ENCODE measurements around the gene KRABD2.
A peak's percentile ranks its signal among the peaks of the same experiment; 100 is the strongest.
"Not testable (repeated sequence)": the region's sequence is repeated elsewhere in the genome, so short reads cannot be mapped to it uniquely, and the experiment has no call there.

Gene KRABD2

GRCh38 chr17:8392274-8392673 is 15.8 kb upstream of the KRABD2 start:
- no peak for DNase-seq

DNA sequence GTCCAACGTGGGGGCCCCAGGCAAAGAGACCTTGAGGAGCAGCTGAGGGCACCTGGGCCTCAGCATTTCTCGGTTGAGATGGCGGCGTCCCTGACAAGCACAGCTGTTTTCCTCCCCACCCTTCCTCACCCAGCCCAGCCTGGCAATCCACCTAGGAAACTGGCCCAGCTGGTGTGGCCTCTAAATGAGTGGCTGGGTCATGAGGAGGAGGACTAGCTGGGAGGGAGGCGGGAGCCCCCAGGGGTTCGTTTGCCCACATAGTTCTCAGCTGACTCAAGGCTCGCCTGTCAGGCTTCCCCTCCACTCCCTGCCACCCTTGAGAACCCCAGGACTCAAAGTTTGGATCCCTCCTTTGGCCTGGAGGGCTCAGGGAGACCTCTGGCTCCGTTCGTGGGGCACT is 15.2 kb upstream of the KRABD2 start:
- no peak for DNase-seq

DNA sequence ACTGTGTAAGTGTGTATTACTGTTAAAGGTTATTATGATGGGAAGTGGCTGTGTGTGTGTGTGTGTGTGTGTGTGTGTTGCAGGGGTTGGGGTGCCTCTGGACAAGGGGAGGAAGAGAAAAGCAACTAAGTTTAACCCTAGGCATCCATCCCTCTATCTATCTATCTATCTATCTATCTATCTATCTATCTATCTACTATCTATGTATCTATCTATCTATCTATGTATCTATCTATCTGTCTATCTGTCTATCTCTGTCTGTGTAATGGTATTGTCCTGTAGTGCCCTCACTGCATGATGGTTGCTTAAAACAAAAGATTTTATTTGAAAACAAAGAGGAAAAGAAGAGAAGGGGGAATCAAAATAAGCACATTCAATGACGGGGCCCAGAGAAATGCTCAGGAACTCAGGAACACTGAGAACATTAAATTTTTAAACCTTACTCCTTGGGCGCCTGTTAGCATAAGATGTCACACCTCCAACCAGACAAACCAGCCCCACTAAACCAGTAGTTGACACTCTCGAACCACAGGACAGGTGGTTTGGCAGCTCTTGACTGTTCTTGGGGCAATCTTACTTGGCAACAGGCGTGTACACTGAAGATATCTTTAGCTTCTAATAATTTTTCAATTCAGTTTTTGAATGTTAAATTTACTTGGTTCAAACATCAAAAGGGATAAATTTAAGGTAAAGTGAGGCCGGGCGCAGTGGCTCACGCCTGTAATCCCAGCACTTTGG is 11.6 kb upstream of the KRABD2 start:
- no peak for DNase-seq

GRCh38 chr17:8386841-8387240 is 10.3 kb upstream of the KRABD2 start:
- no peak for DNase-seq

- no peak for DNase-seq
Observed at GRCh38 chr17:8384801-8385378, 8.4 kb upstream of the KRABD2 start.

DNA sequence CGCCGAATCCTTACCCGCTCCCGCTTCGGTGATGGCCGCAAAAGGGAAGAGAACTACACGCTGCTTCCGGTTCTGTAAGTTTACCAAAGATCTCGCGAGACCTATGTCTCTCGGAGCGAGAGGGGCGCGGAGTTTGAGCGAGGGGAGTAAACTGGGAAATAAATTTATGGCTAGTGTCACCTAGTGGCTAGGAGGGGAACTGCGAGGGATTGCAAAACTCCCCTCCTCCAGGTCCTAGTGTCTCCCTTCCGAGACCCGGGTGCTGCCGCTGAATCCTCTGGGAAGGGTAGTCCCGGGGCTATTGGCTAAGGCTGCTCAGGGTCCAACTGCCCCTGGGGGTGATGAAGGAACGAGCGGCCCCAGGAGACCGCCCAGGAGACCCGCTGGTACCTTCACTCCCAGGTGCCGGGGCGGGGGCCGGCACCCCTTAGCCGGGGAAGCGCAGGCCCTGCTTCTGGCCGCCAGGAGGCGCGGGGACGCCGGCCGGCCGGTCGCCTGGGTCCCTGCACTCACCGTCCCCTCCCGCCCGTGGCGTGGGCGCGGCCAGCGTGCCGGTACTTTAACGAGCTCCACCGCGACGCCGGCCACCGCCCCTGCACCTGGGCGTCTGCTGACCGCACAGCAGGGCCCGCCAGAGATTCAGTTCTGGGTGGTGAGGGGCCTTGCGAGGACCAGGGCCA is 6.8 kb upstream of the KRABD2 start, which contains the start of gene RPL26:
Gene RPL26 (minus strand): TSS at position 51 of the 680 bp plus-strand sequence. CDS start 883 bp downstream, outside the sequence.
- peak; percentile 58 for DNase-seq

DNA sequence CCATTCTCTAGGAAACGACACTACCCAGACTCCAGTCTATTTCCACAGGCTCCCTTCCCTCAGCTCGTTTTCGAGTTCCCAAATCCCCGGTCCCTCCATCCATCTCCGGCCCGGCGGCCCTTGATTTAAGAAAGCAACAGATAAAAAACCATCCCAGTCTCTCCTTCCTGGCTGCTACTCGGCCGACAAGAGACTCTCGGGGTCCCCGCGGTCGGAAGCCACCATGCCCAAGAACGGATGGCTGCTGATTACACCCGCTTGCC is 6.3 kb upstream of the KRABD2 start:
- no peak for DNase-seq

DNA sequence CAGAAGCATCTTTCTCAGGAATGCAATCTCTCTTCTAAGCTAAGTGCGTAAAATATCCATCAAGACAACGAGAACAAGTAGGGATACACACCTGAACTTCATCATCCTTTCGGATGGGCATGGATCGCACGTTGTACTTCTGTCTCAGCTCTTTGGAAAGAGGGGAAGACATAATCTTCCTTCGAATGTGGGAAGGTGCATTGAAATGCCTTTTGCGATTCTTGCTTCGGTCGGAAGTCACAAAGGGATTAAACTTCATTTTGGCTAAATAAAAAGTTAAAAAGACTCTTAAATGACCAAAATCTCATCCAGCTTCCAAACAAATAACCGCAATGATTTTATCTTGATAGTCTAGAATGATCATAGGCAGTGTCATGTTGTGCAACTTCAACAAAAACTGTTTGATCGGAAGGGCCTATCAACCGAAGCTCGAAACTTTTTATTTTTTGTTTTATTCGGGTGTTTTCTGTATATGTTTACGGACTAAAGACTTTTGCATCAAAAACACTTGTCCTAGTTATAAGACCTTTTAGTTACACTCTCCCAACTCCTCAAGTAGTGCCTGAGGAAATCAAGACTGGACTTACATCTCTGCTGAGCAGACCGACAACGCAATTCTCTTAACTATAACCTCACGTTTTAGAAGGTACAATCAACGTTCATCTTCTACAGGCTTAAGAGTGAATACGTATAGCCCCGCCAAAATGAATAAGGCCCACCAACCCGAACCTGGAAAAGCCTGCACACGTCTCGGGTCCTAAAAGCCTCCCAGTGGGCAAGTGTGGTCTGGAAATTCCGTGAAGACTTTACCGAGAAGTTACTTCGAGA is 5.8 kb upstream of the KRABD2 start:
- DNase-seq: no peak

DNA sequence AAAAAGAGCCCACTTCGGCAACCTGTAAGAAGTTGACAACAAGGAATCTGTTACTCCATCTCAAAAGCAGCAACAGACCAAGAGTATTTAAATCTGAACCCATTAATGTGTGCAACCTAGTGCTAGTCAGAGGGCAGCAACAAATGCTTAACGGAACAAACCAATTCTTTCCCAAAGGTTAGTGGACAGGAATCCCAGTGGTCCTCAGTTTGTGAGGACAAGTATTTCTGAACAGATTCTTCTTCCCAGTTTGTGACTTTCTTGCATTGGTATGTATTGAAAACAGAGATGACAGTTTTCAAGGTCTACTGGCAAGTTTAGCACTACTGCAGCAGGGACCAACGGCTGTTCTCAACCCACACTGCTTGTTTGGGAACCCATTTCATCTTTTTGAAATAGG is 3.5 kb upstream of the KRABD2 start:
- DNase-seq: no peak

GRCh38 chr17:8378117-8378516 is 1.6 kb upstream of the KRABD2 start:
- DNase-seq: not testable (repeated sequence)

DNA sequence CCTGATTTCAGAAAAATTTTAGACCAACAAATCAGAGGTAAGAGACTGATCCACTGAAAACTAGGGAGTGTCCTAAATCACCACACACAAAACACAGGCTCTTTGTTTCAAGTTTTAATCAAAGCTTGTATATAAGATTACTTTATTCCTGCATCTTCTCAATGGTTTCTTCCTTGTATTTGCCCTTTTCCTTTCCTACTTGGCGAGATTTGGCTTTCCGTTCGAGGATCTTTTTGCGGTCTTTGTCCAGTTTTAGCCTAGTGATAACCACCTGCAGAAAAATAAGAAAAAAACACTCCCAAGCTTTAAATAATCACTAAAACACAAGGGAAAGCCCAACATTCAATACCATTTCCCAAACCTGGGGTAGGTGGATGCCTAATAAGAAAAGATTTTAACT is 918 bp upstream of the KRABD2 start:
- DNase-seq: no peak

- DNase-seq: no peak
Observed at GRCh38 chr17:8375738-8376259, 705 bp downstream of the KRABD2 start.

DNA sequence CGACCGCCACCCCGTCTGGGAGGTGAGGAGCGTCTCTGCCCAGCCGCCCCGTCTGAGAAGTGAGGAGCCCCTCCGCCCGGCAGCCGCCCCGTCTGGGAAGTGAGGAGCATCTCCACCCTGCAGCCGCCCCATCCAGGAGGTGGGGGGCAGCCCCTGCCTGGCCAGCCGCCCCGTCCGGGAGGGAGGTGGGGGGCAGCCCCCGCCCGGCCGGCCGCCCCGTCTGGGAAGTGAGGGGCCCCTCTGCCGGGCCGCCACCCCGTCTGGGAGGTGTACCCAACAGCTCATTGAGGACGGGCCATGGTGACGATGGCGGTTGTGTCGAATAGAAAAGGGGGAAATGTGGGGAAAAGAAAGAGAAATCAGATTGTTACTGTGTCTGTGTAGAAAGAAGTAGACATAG is 2.6 kb downstream of the KRABD2 start:
- not testable (repeated sequence) for DNase-seq

GRCh38 chr17:8372422-8372821 is 4.1 kb downstream of the KRABD2 start:
- DNase-seq: no peak

DNA sequence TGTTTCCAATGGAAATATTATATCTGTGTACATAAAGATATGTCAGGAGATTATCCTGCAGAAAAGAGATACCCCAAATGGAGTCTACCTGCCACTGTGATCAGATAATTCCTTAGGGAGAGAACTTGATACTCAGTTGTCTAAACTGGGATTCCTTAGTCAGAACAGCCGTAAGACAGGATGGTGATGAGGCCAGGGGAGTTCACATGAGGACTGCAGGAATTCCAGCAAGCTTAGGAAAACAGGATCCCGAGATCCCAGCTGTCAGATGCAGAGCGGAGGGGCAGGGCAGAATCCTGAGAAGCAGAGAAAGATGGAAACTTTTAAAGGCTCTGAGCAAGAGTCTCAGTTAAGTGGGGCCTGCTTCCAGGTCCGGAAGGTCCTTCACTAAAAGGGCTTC is 4.7 kb downstream of the KRABD2 start:
- DNase-seq: no peak

GRCh38 chr17:8369944-8370343 is 6.6 kb downstream of the KRABD2 start:
- no peak for DNase-seq

- no peak for DNase-seq
Observed at GRCh38 chr17:8368193-8368592, 8.3 kb downstream of the KRABD2 start.

- no peak for DNase-seq
Observed at GRCh38 chr17:8366231-8366630, 10.3 kb downstream of the KRABD2 start.

GRCh38 chr17:8365143-8365542 is 11.4 kb downstream of the KRABD2 start:
- no peak for DNase-seq

DNA sequence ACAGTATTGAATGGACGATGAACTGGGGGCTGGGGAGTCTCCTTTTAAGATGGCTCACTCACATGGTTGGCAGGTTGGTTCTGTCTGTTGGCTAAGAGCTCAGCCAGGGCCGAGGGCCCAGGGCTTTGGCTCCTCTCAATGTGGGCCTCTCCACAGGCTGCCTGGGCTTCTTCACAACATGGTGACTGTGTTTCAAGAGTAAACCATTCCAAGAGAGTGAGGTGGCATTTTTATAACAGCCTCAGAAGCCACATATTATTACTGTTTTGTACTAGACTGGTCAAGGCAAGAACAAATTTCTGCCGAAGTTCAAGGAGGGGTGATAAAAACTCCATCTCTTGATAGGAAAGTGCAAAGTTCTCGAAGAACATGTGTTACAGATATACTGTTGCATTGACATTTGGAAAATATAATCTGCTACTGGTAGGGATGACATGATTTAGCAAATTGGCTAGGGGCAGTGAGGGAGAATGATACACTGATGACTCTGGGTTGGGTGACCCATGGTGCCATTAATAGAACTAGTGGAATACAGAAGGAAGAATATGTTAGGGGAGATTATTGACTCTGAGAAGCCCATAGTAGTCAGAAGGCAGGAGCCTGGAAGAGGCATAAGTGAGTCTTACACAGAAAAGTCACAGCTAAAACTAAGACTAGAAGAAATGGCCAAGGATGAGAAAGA is 13.7 kb downstream of the KRABD2 start:
- DNase-seq: no peak

DNA sequence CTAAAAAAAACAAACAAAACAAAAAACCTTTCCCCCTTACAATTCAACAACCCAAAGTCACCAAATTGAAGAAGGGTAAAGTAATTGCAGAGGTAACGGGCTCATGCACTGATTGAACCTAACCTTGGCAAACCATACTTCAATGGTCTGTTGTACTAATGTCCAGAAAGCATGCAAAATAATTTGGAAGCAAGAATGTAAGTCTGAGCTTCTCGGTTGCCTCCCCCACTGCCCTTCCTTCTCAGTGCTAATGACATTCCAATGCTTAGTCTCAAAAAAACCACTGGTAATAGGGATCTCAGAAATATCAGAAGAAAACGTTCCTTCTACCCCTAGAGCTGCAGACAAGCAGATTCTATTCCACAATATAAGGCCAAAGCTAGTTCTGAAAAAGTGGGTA is 15.8 kb downstream of the KRABD2 start:
- no peak for DNase-seq

GRCh38 chr17:8360260-8360659 is 16.2 kb downstream of the KRABD2 start:
- no peak for DNase-seq

GRCh38 chr17:8359769-8360168 is 16.7 kb downstream of the KRABD2 start:
- peak; percentile 39 for DNase-seq
